ENCODE measurements around the gene MAIP1. TPM values are rescaled to one million over a fixed set of nuclear protein-coding genes. Genes with fewer than 3 reads are reported as not detected.

The MAIP1 gene
- total and polyA plus RNA-seq, 11 donors, result 9.4 to 38.5 (median 22.8) TPM

GRCh38 chr2:199991691-199992090 lies 36.3 kb downstream of the MAIP1 start:
- WGBS, 4 donors, result 91 to 96% (median 95%) methylated on average over 2 of the region's 2 CpGs
- no peak overlapping the region for H3K4me3 ChIP-seq
- no peak overlapping the region for H3K27ac ChIP-seq
- TF ChIP-seq POLR2A (IDR thresholded peaks at IDR 0.05) (no peak), CTCF (IDR thresholded peaks at IDR 0.05) (no peak)
- ATAC-seq, result no peak
- no peaks in the 10 kb centered on the region for H3K36me3 ChIP-seq
- H3K4me1 ChIP-seq, result peaks cover 0 to 22% (median 10%) of the 10 kb centered on the region in 12 donors
- no peak for DNase-seq
- intact Hi-C loops (cut with DNase I), result no loop called here
- no peaks in the 10 kb centered on the region for H3K9me3 ChIP-seq
- no peaks in the 10 kb centered on the region for H3K27me3 ChIP-seq

- intact Hi-C loops (cut with DNase I), result no loop called here
- TF ChIP-seq CTCF (IDR thresholded peaks at IDR 0.05) (no peak), POLR2A (IDR thresholded peaks at IDR 0.05) (no peak)
- Histone ChIP-seq H3K27me3 (no peaks in the 10 kb centered on the region), H3K36me3 (no peaks in the 10 kb centered on the region), H3K9me3 (no peaks in the 10 kb centered on the region), H3K27ac (no peak overlapping the region), H3K4me1 (peaks cover 0 to 22% (median 12%) of the 10 kb centered on the region in 12 donors), H3K4me3 (no peak overlapping the region)
- DNase-seq (no peak), ATAC-seq (no peak)
- 94 to 97% (median 95%) methylated on average over 3 of the region's 3 CpGs for WGBS, 4 donors
Measured at GRCh38 chr2:199992296-199992695, 36.9 kb downstream of the MAIP1 start.

GRCh38 chr2:199994371-199994770 lies 39.0 kb downstream of the MAIP1 start:
- intact Hi-C loops (cut with DNase I), result no loop called here
- ATAC-seq, result no peak
- 93 to 95% (median 93%) methylated on average over 3 of the region's 3 CpGs for WGBS, 4 donors
- Histone ChIP-seq H3K27ac (no peak overlapping the region), H3K27me3 (no peaks in the 10 kb centered on the region), H3K4me3 (no peak overlapping the region), H3K36me3 (no peaks in the 10 kb centered on the region), H3K4me1 (peaks cover 0 to 11% (median 0%) of the 10 kb centered on the region in 12 donors), H3K9me3 (no peaks in the 10 kb centered on the region)
- TF ChIP-seq POLR2A (IDR thresholded peaks at IDR 0.05) (no peak), CTCF (IDR thresholded peaks at IDR 0.05) (no peak)
- DNase-seq, result no peak

- no peak for TF ChIP-seq POLR2A (IDR thresholded peaks at IDR 0.05)
- no peak for TF ChIP-seq CTCF (IDR thresholded peaks at IDR 0.05)
- Histone ChIP-seq H3K9me3 (no peaks in the 10 kb centered on the region), H3K27ac (no peak overlapping the region), H3K27me3 (no peaks in the 10 kb centered on the region), H3K36me3 (no peaks in the 10 kb centered on the region), H3K4me3 (no peak overlapping the region), H3K4me1 (peaks cover 0 to 11% (median 0%) of the 10 kb centered on the region in 12 donors)
- intact Hi-C loops (cut with DNase I), result no loop called here
- 76 to 82% (median 80%) methylated on average over 2 of the region's 2 CpGs for WGBS, 4 donors
- DNase-seq (no peak), ATAC-seq (no peak)
Measured at GRCh38 chr2:199994896-199995295, 39.5 kb downstream of the MAIP1 start.
